Peyer's patch (tissue), 4 donors: ENCODE results near the gene STIP1. TPM values are rescaled to one million over a fixed set of nuclear protein-coding genes. Genes with fewer than 3 reads are reported as not detected.

ENCODE experiments used
- DNase-seq, 3 donors: peaks; one replicate each; pipeline ENCODE4 v3.0.0-alpha.2; 2017 to 2019
- H3K27ac ChIP-seq, 4 donors: fragments of 200-600 bp; sonication (generic); one replicate each; pipeline ENCODE4 v1.5.1; 2016 to 2019
- H3K27me3 ChIP-seq, 2 donors: fragments of 200-600 bp; sonication (generic); one replicate each; pipeline ENCODE4 v1.5.1; 2019
- H3K36me3 ChIP-seq, 3 donors: fragments of 200-600 bp; sonication (generic); one replicate each; pipeline ENCODE4 v1.5.1; 2016 to 2019
- H3K4me1 ChIP-seq, 4 donors: fragments of 200-600 bp; sonication (generic); one replicate each; pipeline ENCODE4 v1.5.1; 2016 to 2019
- H3K4me3 ChIP-seq, 4 donors: fragments of 200-600 bp; sonication (generic); 1 replicate in 3 of 4; 2 replicates in 1 of 4; pipeline ENCODE4 v1.5.1; 2016 to 2019; ENCODE audit warnings: mild to moderate bottlenecking in 1 of 4
- H3K9me3 ChIP-seq, 4 donors: fragments of 200-600 bp; sonication (generic); one replicate each; pipeline ENCODE4 v1.5.1; 2016 to 2019; ENCODE audit warnings: mild to moderate bottlenecking in 1 of 4
- CTCF ChIP-seq, 6 experiments: fragments of 450-650 bp in 4 of 6; fragments of 200-600 bp in 2 of 6; sonication (generic) in 1 of 6; IDR thresholded peaks; one replicate each; pipeline ENCODE4 v1.5.1; 2017 to 2019; ENCODE audit warnings: antibody characterized with exemption in 6 of 6, mild to moderate bottlenecking in 3 of 6, moderate library complexity in 1 of 6
- POLR2A ChIP-seq, 2 donors: fragments of 450-650 bp; IDR thresholded peaks; one replicate each; pipeline ENCODE4 v1.5.1; 2017; ENCODE audit warnings: antibody characterized with exemption in 2 of 2, mild to moderate bottlenecking in 2 of 2, moderate library complexity in 2 of 2
- total RNA-seq, 4 donors: library from RNA; depleted of rRNA; stranded (reverse); fragments of >200 nt; gene quantifications; one replicate each; pipeline ENCODE4 v1.1.0, GENCODE V29; 2016

STIP1 gene
- total RNA-seq, 4 donors from 2014 or later = 50.3 to 106 (median 67.0) TPM

- TF ChIP-seq CTCF (IDR thresholded peaks at IDR 0.05) = peak in 5 of 6 experiments; percentile 29 to 50 (median 36)
- peak; percentile 65 to 67 for TF ChIP-seq POLR2A (IDR thresholded peaks at IDR 0.05)
Observed at GRCh38 chr11:64252003-64252872, 66.3 kb downstream of the STIP1 start.

GRCh38 chr11:64253043-64253442, 67.1 kb downstream of the STIP1 start:
- H3K36me3 ChIP-seq = peaks cover 0 to 41% (median 0%) of the 10 kb centered on the region in 3 donors
- peak overlapping the region in 3 of 4 donors; percentile 75 to 99 (median 78) for H3K4me3 ChIP-seq
- H3K27ac ChIP-seq = peak overlapping the region; percentile 25 to 99 (median 95)
- H3K4me1 ChIP-seq = peaks cover 0 to 71% (median 13%) of the 10 kb centered on the region in 4 donors
- no peaks in the 10 kb centered on the region for H3K9me3 ChIP-seq
- no peaks in the 10 kb centered on the region for H3K27me3 ChIP-seq
- no peak for DNase-seq
- no peak for TF ChIP-seq POLR2A (IDR thresholded peaks at IDR 0.05)
- TF ChIP-seq CTCF (IDR thresholded peaks at IDR 0.05) = no peak

More at GRCh38 chr11:64252003-64252872, 66.3 kb downstream of the STIP1 start:
- H3K36me3 ChIP-seq = peaks cover 0 to 33% (median 0%) of the 10 kb centered on the region in 3 donors
- no peaks in the 10 kb centered on the region for H3K27me3 ChIP-seq
- peak overlapping the region; percentile 77 to 99 (median 95) for H3K27ac ChIP-seq
- peak in 2 of 3 donors; percentile 86 to 89 for DNase-seq
- H3K4me1 ChIP-seq = peaks cover 0 to 77% (median 16%) of the 10 kb centered on the region in 4 donors
- peak overlapping the region; percentile 75 to 99 (median 85) for H3K4me3 ChIP-seq
- no peaks in the 10 kb centered on the region for H3K9me3 ChIP-seq

- H3K27ac ChIP-seq = peak overlapping the region in 1 of 4 donors; percentile 99
- peaks cover 0 to 45% (median 0%) of the 10 kb centered on the region in 3 donors for H3K36me3 ChIP-seq
- no peak for TF ChIP-seq CTCF (IDR thresholded peaks at IDR 0.05)
- no peak for TF ChIP-seq POLR2A (IDR thresholded peaks at IDR 0.05)
- H3K4me1 ChIP-seq = peaks cover 0 to 66% (median 13%) of the 10 kb centered on the region in 4 donors
- no peak for DNase-seq
- H3K9me3 ChIP-seq = no peaks in the 10 kb centered on the region
- no peaks in the 10 kb centered on the region for H3K27me3 ChIP-seq
- H3K4me3 ChIP-seq = peak overlapping the region in 3 of 4 donors; percentile 75 to 99 (median 78)
Observed at GRCh38 chr11:64253481-64253880, 67.5 kb downstream of the STIP1 start.

Other genes starting within 250 kb of the STIP1 start
- 10 to 100 TPM; 46.2 to 80.0 (median 57.1) TPM for gene NAA40, start 247.2 kb upstream of the STIP1 start, total RNA-seq
- 1,000 to 10,000 TPM in 2 of 4 donors, 100 to 1,000 TPM in 2; 390 to 1,297 (median 877) TPM for gene COX8A, start 211.6 kb upstream of the STIP1 start, total RNA-seq
- gene OTUB1, start 199.7 kb upstream of the STIP1 start, total RNA-seq = 100 to 1,000 TPM in 1 of 4 donors, 10 to 100 TPM in 3; 79.2 to 110 (median 95.4) TPM
- under 1 TPM in 1 of 4 donors, not detected in 3; 0.27 TPM for gene FLRT1, start 150.2 kb upstream of the STIP1 start, total RNA-seq
- 10 to 100 TPM; 17.1 to 30.0 (median 29.3) TPM for gene MACROD1, start 20.1 kb upstream of the STIP1 start, total RNA-seq
- 10 to 100 TPM; 15.1 to 94.1 (median 23.2) TPM for gene FERMT3, start 20.6 kb downstream of the STIP1 start, total RNA-seq
- 10 to 100 TPM; 82.5 to 90.2 (median 87.4) TPM for gene TRPT1, start 40.0 kb downstream of the STIP1 start, total RNA-seq
- 100 to 1,000 TPM; 145 to 190 (median 156) TPM for gene NUDT22, start 40.1 kb downstream of the STIP1 start, total RNA-seq
- gene DNAJC4, start 44.4 kb downstream of the STIP1 start, total RNA-seq = 10 to 100 TPM; 42.9 to 95.0 (median 80.3) TPM
- gene VEGFB, start 48.4 kb downstream of the STIP1 start, total RNA-seq = 10 to 100 TPM; 21.7 to 66.8 (median 42.5) TPM
- 100 to 1,000 TPM in 1 of 4 donors, 10 to 100 TPM in 3; 46.2 to 101 (median 94.0) TPM for gene FKBP2, start 54.9 kb downstream of the STIP1 start, total RNA-seq
- 100 to 1,000 TPM in 1 of 4 donors, 10 to 100 TPM in 3; 78.7 to 101 (median 99.0) TPM for gene PPP1R14B, start 60.8 kb downstream of the STIP1 start, total RNA-seq
- 100 to 1,000 TPM; 196 to 453 (median 359) TPM for gene PLCB3, start 65.4 kb downstream of the STIP1 start, total RNA-seq
- gene BAD, start 98.5 kb downstream of the STIP1 start, total RNA-seq = 10 to 100 TPM; 57.4 to 91.8 (median 63.7) TPM
- gene GPR137, start 99.7 kb downstream of the STIP1 start, total RNA-seq = 10 to 100 TPM in 3 of 4 donors, 1 to 10 TPM in 1; 5.8 to 49.7 (median 26.3) TPM
- not detected for gene KCNK4, start 105.1 kb downstream of the STIP1 start, total RNA-seq
- 1 to 10 TPM in 1 of 4 donors, not detected in 3; 9.9 TPM for gene CATSPERZ, start 114.2 kb downstream of the STIP1 start, total RNA-seq
- gene ESRRA, start 119.4 kb downstream of the STIP1 start, total RNA-seq = 100 to 1,000 TPM; 151 to 460 (median 341) TPM
- gene TRMT112, start 131.4 kb downstream of the STIP1 start, total RNA-seq = 100 to 1,000 TPM in 1 of 4 donors, 10 to 100 TPM in 3; 55.3 to 163 (median 63.1) TPM
- 100 to 1,000 TPM; 202 to 345 (median 268) TPM for gene PRDX5, start 131.9 kb downstream of the STIP1 start, total RNA-seq
- gene CCDC88B, start 154.0 kb downstream of the STIP1 start, total RNA-seq = 10 to 100 TPM; 31.7 to 99.0 (median 43.9) TPM
- gene RPS6KA4, start 173.0 kb downstream of the STIP1 start, total RNA-seq = 10 to 100 TPM; 27.8 to 95.7 (median 40.1) TPM